Measurements from ENCODE around the gene COL27A1.

COL27A1 gene

DNA sequence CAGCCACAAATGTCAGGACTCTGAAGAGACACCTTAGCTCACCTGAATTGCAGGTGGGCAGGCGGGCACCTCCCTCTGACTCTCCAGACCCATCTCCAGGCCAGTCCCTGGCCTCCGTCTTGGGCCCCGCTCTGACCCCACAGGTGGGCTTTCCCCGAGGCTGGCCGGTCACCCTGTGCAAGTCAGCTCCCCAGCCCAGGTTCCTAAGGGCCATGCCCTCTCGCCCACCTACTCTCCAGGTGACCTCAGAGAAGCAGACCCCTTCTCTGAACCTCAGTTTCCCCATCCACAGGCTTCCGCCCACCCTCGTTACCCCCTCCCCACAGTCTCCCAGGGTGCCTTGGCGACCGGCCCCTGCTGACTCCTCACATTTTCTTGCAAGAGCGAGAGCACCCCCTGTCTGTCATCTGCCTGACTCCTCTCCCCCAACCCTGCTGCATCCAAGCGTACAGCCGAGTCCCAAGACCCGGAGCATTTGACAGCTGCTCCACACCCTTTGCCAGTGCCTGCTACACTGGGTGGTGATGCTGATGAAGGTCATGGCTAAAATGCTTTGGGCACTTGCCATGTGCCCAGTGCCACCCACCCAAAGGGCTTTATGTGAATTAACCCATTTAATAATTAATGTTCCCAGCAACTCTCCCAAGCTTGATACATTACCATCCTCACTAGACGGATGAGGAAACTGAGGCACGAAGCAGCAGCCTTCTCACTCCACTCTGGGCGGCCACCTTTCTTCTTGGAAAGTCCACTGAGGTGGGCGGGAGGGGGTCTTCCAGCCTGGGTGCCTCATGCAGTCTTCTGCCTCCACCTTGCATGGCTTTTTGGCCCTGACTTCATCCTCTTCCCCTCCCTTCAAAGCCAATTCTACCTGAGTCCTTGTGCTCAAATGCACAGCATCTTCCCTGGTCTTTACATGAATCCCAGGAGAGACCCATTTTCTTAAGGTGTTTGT lies 116.5 kb downstream of the COL27A1 start:
- DNase-seq (ENCODE audit: low read depth in 2 of 2), result no peak

DNA sequence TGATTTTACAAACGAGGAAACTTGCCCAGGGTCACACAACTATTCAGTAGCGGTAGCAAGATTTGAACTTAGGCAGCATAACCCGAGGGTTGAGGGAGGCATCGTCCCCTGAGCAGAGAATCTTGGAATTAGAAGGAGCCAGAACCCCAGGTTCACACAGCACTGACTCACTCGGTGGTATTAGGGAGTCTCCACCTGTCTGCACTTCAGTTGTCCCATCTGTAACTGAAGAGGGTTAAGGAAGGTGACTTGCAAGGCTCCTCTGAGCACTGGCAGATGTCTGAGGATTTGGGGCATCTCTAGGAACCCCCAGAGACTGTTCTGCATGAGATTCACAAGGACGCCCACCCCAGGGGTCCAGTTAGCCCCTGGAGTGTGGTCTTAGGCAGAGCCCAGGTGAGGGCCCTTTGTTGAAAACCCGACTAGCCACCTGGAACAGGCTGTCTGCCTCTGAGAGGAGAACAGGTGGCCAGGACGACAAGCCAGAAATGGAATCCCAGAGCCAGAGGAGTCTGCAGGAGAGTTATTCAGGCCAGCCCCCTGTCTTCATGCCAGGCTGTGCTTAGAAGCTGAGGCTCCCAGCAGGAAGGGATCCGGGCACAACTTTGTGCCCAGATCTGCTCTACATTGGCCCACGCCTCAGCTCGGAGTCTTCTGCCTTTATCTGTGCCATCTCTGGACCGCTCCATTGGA lies 117.5 kb downstream of the COL27A1 start:
- no peak for DNase-seq (ENCODE audit: low read depth in 2 of 2)

DNA sequence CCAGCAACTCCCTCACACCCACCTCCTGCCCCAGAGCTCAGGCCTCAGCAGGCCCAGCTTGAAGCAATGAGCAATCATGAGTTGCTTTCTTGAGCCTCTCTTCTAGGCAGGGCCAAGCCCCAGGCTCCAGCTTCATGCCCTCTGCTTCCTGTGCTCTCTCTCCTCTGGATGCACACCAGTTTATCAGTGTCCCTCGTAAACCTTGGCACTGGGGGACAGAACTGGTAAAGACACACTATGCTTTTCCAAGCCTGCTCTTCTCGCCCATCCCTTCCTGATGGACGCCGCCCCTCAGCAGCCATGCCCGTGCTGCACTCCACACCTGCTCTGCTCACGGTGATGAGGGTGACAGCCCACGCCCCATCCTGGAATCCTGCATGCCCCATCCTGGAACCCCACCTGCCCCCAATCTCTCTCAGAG lies 118.1 kb downstream of the COL27A1 start:
- DNase-seq (ENCODE audit: low read depth in 2 of 2), result no peak

DNA sequence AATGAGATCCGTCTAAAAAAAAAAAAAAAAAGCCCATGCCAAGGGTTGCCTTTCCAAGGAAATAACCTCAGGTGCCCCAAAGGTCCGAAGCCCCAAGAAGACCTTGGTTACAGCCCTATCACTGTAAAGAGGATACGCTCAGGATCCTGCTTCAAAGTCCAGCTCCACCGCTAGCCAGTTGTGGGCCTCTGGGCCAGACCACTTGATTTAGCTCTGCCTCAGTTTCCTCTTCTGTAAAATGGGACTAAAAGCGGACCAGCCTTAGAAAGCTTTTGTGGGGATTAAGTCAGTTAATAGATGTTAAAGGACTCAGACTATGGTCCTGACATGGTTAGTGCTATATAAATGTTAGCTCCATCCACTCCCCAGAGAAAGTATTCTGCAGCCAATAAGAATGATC lies 118.9 kb downstream of the COL27A1 start:
- DNase-seq (ENCODE audit: low read depth in 2 of 2), result no peak

DNA sequence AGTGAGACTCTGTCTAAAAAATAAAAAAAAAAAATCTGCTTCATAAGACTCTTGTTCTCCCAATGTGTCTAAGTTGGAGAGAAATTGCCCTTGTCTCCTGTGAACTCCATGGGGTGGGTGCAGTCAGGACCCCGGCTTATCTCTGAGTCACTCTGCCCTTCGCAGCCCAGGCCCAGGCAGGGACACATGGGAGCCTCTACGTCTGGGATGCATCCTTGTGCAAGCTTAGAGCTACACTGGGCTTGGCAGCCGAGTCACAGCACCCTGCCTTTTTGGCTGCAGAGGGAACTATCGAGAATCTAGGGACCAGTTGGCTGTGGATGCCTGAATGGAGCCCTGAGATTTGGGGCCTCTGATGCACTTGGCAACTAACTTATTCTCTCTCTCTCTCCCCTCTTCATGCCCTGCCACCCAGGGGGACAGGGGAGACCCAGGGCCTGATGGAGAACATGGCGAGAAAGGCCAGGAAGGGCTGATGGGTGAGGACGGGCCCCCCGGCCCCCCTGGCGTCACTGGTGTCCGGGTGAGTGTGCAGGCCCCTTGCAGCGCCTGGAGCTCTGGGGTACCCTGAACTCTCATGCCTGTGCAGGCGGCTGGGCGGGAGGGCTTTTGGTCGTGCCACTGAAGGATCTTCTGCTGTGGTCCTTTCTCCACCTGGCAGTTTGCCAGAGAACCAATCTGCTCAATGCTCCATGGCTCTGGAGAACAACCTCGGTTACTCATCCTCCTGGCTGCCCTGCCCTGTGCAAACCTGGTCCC lies 120.1 kb downstream of the COL27A1 start:
- no peak for DNase-seq (ENCODE audit: low read depth in 2 of 2)

DNA sequence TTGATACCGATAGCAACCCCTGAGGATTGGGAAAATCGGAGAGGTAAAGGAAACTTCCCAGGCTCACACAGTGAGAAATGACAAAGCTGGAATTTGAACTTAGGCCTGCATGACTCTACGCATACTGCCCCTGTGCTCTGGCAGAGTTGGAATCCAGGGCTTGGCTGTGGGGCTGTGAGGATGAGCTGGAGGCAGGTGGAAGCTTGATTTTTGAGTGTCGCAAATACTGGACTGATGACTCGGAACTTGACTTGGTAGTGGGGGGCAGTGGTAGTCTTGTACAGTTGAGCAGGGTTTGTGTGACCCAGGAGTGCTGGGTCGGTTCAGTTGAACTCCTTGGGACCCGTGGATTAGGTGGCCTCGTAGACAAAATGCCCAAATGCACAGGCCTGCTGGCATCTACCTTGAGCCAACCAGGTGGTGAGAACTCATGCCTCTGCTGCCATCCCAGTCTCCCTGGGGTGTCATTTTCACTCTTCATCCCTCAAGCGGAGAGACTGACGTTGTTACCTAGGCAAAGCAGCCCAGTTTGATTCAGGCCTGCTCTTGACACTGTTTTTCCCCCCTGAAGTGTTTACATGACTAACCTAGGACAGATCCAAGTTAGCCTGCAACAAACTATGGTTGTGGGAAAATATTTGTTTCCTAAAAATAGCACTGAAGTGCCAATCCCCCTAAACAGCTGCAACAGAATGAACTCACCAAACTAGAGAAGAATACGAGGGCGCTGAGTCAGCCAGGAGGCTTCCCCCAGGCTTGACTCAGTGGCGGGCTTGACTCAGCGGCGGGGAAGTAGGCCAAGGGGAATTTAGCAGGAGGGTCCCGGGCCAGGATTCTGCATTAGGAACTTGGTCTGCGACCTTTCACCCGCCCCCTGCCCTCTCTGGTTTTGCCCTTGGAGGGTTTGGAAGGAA lies 121.8 kb downstream of the COL27A1 start:
- DNase-seq (ENCODE audit: low read depth in 2 of 2), result no peak

DNA sequence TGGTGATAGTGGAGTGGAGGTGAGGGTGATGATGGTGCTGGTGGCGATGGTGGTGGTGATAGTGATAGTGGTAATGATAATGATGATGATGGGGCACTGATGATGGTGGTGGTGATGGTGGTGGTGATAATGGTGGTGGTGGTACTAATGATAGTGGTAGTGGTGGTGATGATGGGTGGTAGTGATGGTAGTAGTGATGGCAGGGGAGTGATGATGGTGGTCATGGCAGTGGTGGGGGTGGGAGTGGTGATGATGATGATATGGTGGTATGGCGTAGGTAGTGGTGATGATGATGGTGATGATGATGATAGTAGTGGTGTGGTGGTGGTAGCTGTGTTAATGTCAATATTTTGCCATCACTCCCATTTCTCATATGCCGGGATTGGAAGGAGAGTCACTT lies 123.0 kb downstream of the COL27A1 start:
- no peak for DNase-seq (ENCODE audit: low read depth in 2 of 2)

DNA sequence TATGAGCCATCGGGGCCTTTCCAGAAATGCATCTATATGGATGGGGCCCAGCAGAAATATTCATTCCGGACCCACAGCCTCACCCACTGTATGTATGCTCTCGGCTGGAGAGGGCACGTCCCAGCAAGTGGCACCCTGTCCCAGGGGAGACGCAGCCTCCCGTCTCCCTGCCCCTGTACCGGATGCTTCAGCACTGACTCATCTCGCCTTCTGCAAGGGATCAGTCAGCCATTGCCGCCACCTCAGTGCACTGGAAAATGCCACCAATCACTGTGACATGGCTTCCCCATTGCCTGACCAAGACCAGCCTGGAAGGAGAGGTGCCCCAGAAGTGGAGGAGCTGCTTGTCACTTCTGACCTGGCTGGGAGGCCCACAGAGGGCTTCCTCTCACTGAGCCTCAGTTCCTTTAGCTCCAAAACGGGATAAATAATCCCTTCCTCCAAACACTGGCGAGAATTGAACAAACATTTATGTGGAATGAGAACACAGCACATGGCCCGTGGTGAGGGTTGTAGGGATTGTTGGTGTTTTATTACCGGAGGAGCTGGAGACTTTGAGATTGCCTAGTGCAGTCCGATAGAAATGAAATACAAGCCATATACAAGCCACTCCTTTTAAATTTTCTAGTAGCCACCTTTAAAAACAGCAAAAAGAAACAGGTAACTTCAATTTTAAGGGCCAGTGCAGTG lies 123.7 kb downstream of the COL27A1 start:
- no peak for DNase-seq (ENCODE audit: low read depth in 2 of 2)

DNA sequence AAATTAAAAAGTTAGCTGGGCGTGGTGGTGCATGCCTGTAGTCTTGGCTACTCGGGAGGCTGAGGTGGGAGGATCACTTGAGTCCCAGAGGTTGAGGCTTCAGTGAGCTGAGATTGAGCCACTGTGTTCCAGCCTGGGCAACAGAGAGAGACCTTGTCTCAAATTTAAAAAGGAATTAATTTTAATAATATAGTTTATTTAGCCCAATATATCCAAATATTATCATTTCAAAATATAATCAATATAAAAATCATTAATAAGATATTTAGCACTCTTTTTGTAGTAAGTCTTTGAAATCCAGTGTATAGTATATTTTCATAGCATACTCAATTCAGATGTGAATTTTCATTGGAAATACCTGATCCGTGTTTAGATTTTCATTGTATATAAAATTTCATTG lies 124.4 kb downstream of the COL27A1 start:
- DNase-seq (ENCODE audit: low read depth in 2 of 2), result no peak

DNA sequence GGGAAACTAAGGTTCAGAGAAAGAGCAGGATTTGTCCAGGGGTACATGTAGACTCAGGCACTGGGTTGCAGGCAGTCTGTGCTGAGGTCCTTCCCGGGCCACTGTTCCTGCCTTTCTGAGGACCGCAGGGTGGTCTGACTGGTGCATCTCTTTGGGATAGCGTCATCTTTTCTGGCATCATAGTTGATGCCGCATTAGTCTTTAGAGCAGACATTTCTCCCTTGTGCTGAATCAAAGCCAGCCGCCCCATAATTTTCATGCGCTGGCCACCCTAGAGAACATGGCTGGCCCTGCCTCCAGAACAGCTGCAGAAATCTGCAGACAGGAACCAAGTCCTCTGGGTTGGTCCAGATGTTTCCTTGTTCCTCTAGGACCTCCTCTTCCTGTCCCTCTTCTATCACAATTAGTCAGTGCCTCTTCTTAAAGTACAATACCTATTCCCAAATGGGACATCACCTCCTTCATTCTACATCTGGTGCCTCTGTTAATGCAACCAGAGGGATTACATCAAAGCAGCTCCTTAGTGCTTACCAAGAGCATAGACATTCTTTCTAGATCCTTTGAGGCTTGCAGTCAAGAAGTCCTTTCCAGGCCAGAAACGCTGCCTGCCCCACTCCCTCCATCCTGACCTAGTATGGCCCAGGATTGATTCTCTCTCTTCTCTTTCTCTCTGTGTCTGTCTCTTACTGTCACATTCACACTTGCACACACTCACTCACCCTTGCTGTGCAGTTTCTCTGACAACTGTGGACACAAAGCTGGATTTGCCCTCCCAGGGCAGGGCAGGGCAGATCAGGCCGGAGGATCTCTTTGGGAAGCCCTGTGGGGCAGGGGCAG lies 125.5 kb downstream of the COL27A1 start:
- DNase-seq (ENCODE audit: low read depth in 2 of 2), result no peak

DNA sequence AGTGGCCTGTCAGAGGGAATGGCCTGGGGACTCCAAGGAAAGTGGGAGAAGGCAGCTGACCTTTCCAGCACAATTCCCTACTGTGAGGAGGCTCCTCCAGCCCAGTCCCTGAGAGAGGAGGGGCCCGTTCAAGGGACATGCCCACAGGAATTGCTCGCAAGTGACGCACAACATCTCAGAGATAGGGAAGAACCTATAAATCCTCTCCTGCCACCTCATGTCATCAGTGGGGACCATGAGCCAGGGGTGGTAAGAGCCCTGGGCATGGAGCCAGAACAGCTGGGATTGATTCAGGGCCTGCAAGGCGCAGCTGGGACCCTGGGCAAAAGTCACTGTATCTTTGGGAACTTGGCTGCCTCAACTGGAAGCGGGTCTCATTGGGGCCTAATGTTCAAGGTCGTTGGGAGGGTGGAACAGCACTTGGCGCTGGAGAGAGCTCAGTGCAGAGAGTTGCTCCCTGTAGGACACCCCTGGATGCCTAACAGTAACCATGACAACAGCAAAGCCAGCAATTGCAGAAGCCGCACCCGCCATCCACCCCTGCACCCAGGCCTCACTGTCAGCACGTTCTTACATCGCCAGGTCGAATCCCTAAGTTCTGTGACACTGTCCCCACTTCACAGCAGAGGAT lies 126.3 kb downstream of the COL27A1 start:
- no peak for DNase-seq (ENCODE audit: low read depth in 2 of 2)

DNA sequence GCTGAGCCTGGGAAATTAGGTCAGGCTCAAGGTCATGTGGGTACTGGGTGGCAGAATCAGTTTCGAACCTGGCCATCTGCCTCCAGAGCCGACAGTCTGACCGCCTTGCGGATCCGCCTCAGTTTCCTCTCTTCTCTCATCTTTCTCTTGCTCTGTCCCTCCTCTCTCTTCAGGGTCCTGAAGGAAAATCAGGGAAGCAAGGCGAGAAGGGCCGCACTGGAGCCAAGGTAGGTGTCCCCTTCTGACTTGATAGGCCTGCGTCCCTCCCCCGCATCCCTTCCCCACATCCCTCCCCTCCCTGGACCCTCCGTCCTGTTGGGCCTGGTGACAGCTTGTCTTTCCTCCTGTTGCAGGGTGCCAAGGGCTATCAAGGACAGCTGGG lies 126.8 kb downstream of the COL27A1 start:
- no peak for DNase-seq (ENCODE audit: low read depth in 2 of 2)

DNA sequence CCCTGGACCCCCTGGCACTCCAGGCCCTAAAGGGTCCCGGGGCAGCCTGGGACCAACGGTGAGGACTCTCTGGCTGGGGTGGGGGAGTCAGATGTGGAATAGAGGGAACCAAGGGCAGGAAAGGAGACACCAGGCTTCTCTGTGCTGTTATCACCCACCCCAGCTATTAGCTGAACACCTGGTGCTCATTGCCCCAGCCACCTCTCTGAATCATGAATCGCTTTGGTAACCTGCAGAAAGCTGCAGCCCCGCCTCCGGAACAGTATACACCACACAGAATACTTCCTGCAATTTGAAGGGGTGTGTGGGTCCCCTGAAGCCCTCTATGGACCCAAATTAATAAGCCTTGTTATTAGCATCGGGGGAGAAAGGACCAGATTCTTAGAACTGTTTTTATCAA lies 127.2 kb downstream of the COL27A1 start:
- DNase-seq (ENCODE audit: low read depth in 2 of 2), result no peak

DNA sequence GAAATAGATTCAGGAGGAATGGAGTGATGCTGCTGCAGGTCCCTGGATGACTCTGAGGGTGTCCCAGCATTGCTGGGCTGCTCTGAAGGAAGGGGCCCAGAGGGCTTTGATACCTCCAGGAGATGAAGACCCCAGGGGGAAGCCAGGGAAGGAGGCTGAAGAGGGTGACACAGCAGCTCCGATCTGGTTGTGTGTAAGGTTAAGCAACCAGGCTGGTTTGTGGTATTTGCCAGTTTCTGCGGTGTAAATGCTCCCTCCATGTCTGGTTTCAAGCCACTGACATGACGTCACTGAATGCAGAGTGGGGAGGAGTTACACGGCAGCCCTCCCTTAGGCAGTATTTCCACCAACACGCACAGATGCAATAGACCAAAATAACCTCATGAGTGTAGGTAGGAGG lies 127.6 kb downstream of the COL27A1 start:
- DNase-seq (ENCODE audit: low read depth in 2 of 2), result no peak

DNA sequence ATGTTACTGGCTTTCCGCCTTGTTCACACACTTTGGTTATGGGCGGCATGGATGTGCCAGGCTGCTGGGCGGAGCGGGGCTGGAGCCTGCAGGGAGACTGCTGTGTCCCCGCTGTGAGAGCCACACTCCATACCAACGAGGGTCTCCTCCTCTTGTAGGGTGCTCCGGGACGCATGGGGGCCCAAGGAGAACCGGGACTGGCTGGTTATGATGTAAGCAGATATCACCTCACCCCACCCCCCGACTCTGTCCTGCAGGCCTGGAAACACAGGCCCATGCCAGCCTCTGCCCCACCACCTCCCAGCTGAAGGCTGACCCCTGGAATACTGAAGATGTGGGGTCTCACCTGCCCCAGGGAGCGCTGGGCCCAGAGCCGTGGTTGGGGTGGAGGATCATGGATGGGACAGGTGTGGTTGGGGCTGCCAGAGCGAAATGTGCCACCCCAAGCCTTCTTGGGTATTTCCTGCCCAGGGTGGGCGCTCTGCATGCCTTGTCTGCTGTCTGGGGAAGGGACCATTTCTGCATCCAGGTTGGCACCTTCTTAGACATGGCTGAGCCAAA lies 128.3 kb downstream of the COL27A1 start:
- no peak for DNase-seq (ENCODE audit: low read depth in 2 of 2)

DNA sequence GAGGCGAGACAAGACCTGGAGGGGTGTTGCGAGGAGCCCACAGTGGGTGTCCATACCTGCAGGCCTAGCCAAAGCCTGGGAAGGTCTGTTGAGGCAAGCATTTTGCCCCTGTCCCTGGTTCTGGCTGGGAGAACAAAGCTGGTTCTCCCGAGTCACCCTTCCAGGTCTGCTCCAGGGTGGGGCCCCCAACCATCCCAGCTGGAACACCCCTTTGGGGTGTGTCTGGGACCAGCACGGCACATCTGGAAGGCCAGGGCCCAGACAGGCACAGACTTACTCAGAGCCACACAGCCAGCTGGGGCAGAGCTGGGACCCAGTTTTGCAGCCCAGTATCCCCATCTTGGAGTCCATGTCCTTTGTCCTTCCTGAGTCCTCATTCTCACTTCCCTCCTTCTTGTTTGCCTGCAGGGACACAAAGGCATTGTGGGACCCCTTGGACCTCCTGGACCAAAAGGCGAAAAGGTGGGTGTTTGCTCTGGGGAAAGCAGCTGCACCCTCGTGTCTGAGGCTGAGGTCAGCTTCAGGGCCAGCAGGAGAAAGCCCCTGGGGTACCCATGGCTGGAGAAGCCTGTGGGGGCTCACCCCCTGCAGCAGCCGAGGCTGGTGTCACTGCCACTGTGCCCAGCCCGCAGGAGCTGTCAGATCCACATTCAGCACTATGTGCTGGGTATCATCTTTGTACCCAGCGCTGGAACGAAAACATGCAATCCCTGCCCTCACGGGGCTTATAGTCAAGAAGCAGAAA lies 129.2 kb downstream of the COL27A1 start:
- DNase-seq (ENCODE audit: low read depth in 2 of 2), result no peak

DNA sequence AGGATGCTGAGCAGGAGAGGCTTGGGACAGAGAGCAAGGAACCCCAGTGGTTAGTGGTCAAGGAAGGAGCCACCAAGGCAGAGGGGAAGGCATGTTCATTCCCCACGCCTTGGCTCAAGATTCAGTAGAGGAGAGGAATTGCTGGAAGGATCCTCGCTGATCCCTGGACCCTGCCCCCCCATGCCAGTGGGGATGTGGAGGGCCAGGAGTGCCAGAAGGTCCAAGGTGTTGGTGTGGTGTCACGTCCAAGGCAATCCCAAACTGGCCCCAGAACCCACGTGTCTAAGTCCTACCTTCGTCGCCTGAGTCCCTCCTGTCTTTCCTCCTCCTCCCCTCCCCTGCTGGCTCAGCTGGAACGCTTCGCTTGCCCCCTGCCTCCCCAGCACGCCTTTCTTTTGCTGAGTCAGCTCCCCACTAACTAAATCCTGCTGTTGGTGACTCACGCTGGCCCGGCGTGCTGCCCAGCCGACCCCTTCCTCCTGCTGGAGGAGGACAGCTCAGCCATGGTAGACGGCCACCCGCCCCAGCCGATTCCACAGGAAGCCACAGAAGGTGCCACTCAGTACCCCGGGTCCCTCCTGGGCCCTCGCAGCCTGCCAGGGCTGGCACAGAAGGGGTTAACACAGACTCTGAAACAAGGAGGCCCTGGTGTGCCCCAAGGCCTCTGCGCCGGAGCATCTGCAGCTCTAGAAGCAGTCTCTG lies 130.0 kb downstream of the COL27A1 start:
- no peak for DNase-seq (ENCODE audit: low read depth in 2 of 2)
